K562 (cell line): ENCODE data around the gene CASD1. TPM values are rescaled to one million over a fixed set of nuclear protein-coding genes. Genes with fewer than 3 reads are reported as not detected.

Experiments used
- ATAC-seq: fragments of 200-7000 bp; cut with Tn5 transposase; 3 replicates; pipeline ENCODE4 v1.9.1; 2020; ENCODE audit warnings: moderate library complexity
- BruUV-seq: library from RNA; stranded (reverse); fragments of 400-500 nt; replicated peaks from 2 replicates; lab custom pipeline; 2021; lab: Mats Ljungman, UMichigan
- CTCF ChIA-PET: fragments of 300-600 bp; formaldehyde crosslinking; extraction: SDS; loops from one replicate; lab custom pipeline; 2021; ENCODE audit warnings: low intra/inter-chr PET ratio; lab: Yijun Ruan, JAX
- POLR2A ChIA-PET: fragments of 300-600, 350-650 bp; sonication (Branson Sonifier 250); formaldehyde crosslinking; extraction: SDS; loops from one replicate; lab custom pipeline; 2021; ENCODE audit warnings: antibody characterized with exemption, inconsistent platforms; lab: Yijun Ruan, JAX
- DNase-seq, 4 experiments: peaks; one replicate each; pipeline versions ENCODE4 v3.0.0 to v3.0.0-alpha.2; 2011 to 2018; ENCODE audit warnings: low spot score in 3 of 4, mixed read lengths in 3 of 4; ENCODE audit errors: extremely low read depth in 1 of 4
- FAIRE-seq: peaks from 2 replicates; lab custom pipeline; 2011; peaks lifted over from hg19 to GRCh38; lab: Jason Lieb, UNC
- H2AFZ ChIP-seq: 2 replicates; pipeline ENCODE4 v1.6.0; 2011; ENCODE audit warnings: low read depth, low read length, control low read depth, inconsistent platforms
- H3K27ac ChIP-seq: fragments of 200-600 bp; 3 replicates; pipeline ENCODE4 v1.8.0; 2011; ENCODE audit warnings: low read depth, mild to moderate bottlenecking, control low read depth, inconsistent platforms, low read length, moderate library complexity, mixed read lengths; ENCODE audit errors: extremely low read depth
- H3K27me3 ChIP-seq, 2 experiments: fragments of 300-600 bp in 1 of 2; 2 replicates in 1 of 2; 3 replicates in 1 of 2; pipeline versions ENCODE4 v1.6.0 to v1.8.0; 2011; ENCODE audit warnings: inconsistent platforms in 2 of 2, low read length in 2 of 2, mild to moderate bottlenecking in 1 of 2, mixed read lengths in 1 of 2, moderate library complexity in 1 of 2; ENCODE audit not compliant: control insufficient read depth in 2 of 2, insufficient read depth in 2 of 2
- H3K36me3 ChIP-seq: fragments of 300-600 bp; 3 replicates; pipeline ENCODE4 v1.8.0; 2011; ENCODE audit warnings: mild to moderate bottlenecking, low read length, inconsistent platforms; ENCODE audit not compliant: control insufficient read depth, insufficient read depth
- H3K4me1 ChIP-seq, 2 experiments: fragments of 200-600 bp in 1 of 2; replicated peaks in 1 of 2; 2 replicates in 1 of 2; 3 replicates in 1 of 2; pipeline versions ENCODE4 v1.5.1 to v1.8.0; 2011; ENCODE audit warnings: inconsistent platforms in 2 of 2, low read length in 2 of 2, mild to moderate bottlenecking in 1 of 2, mixed read lengths in 1 of 2, moderate library complexity in 1 of 2; ENCODE audit not compliant: control insufficient read depth in 2 of 2, insufficient read depth in 2 of 2
- H3K4me2 ChIP-seq: 2 replicates; pipeline ENCODE4 v1.6.1; 2011; ENCODE audit warnings: low read length, control low read depth, inconsistent platforms, mixed read lengths; ENCODE audit not compliant: insufficient read depth
- H3K4me3 ChIP-seq: fragments of 200-600 bp; sonication (generic), shearing (Covaris generic); 2 replicates; pipeline ENCODE4 v1.5.1; 2016; ENCODE audit warnings: control low read depth, inconsistent platforms
- H3K79me2 ChIP-seq: fragments of 200-600 bp; 3 replicates; pipeline ENCODE4 v1.8.0; 2011; ENCODE audit warnings: low read length, inconsistent platforms; ENCODE audit not compliant: control insufficient read depth, insufficient read depth
- H3K9ac ChIP-seq, 2 experiments: 2 replicates each; pipeline versions ENCODE4 v1.6.0 to v1.6.1; 2011; ENCODE audit warnings: low read depth in 2 of 2, low read length in 2 of 2, control low read depth in 1 of 2, inconsistent platforms in 1 of 2, mild to moderate bottlenecking in 1 of 2, mixed read lengths in 1 of 2; ENCODE audit not compliant: insufficient read depth in 1 of 2
- H3K9me1 ChIP-seq: one replicate; pipeline ENCODE4 v1.6.0; 2011; ENCODE audit warnings: inconsistent platforms, mild to moderate bottlenecking, low read length, moderate library complexity; ENCODE audit not compliant: control insufficient read depth, insufficient read depth
- H3K9me3 ChIP-seq: replicated peaks from 2 replicates; pipeline ENCODE4 v1.5.1; 2011; ENCODE audit warnings: low read depth, low read length, inconsistent platforms; ENCODE audit not compliant: control insufficient read depth, insufficient read depth
- H4K20me1 ChIP-seq: replicated peaks from 2 replicates; pipeline ENCODE4 v1.6.1; 2011; ENCODE audit warnings: low read length, inconsistent platforms, mixed read lengths; ENCODE audit not compliant: control insufficient read depth, insufficient read depth
- CHCHD3 ChIP-seq: fragments of 250-450 bp; sonication (Bioruptor Pico); IDR thresholded peaks from 2 replicates; pipeline ENCODE4 v2.1.2; 2022; ENCODE audit warnings: mild to moderate bottlenecking
- ELF1 ChIP-seq: fragments of 200-800 bp; sonication (Bioruptor generic); IDR thresholded peaks from 2 replicates; pipeline ENCODE4 v1.6.1; 2016; ENCODE audit warnings: missing genetic modification characterization, missing compliant biosample characterization
- NRF1 ChIP-seq, 2 experiments: fragments of 450-650 bp; IDR thresholded peaks in 1 of 2; conservative IDR thresholded peaks in 1 of 2; 2 replicates each; pipeline ENCODE4 v1.6.1; 2014; ENCODE audit warnings: mild to moderate bottlenecking in 2 of 2
- SETDB1 ChIP-seq: IDR thresholded peaks from one replicate; pipeline ENCODE4 v1.6.1; 2012; ENCODE audit warnings: low read length, control low read depth, inconsistent platforms
- SMARCC2 ChIP-seq: fragments of 450-650 bp; IDR thresholded peaks from 2 replicates; pipeline ENCODE4 v1.6.1; 2017; ENCODE audit warnings: antibody characterized with exemption, moderate library complexity, mild to moderate bottlenecking, low read depth
- ZBTB8A ChIP-seq: fragments of 450-650 bp; IDR thresholded peaks from 2 replicates; pipeline ENCODE4 v1.6.1; 2018; ENCODE audit warnings: mild to moderate bottlenecking, moderate library complexity; ENCODE audit not compliant: partially characterized antibody
- ZNF644 ChIP-seq: fragments of 200-800 bp; sonication (Bioruptor generic); IDR thresholded peaks from 2 replicates; pipeline ENCODE4 v1.6.1; 2016; ENCODE audit warnings: low read depth, missing genetic modification characterization, missing compliant biosample characterization
- WGBS: fragments of 100-300 bp; shearing (Covaris generic); methylation state at CpG from one replicate; pipeline ENCODE4 v1.1.6; 2016; ENCODE audit warnings: low coverage, mixed read lengths; ENCODE audit not compliant: insufficient coverage; ENCODE audit errors: missing lambda C conversion rate; 5-methylcytosine and 5-hydroxymethylcytosine counted together
- in situ Hi-C: fragments of 300-500 bp; cut with MboI; formaldehyde crosslinking; loops from 4 replicates; pipeline ENCODE4 v1.15.0; 2018; ENCODE audit warnings: inconsistent platforms, mixed read lengths
- intact Hi-C: fragments of 100-400 bp; cut with micrococcal nuclease; formaldehyde crosslinking; loops from 2 replicates; pipeline ENCODE4 v1.14.2; 2022
- polyA plus RNA-seq, 8 experiments: library from polyadenylated mRNA; depleted of rRNA in 4 of 8; stranded (reverse) in 5 of 8; unstranded in 3 of 8; fragments of >200 nt; fragmentation: Nextera tagmentation in 2 of 8; fragmentation: Illumina TruSeq in 1 of 8; extraction: Ambion mirVana in 2 of 8; extraction: Trizol in 1 of 8; gene quantifications; 2 replicates each; pipeline versions ENCODE4 v1.2.1 to v1.2.3, GENCODE V29; 2011 to 2014; ENCODE audit warnings: inconsistent platforms in 1 of 8, missing spikeins in 1 of 8
- total RNA-seq, 7 experiments: library from RNA; depleted of rRNA in 6 of 7; stranded (reverse); fragments of >200 nt in 6 of 7; fragmentation: Illumina TruSeq in 2 of 7; extraction: Trizol in 2 of 7; gene quantifications; 2 replicates each; pipeline versions ENCODE4 v1.2.1 to v1.2.3, GENCODE V29; 2011 to 2021; ENCODE audit warnings: low replicate concordance in 1 of 7
- TF ChIP-seq, protein P1 (sequence below): fragments of 450-650 bp; IDR thresholded peaks from 2 replicates; pipeline ENCODE4 v1.6.1; 2017; ENCODE audit warnings: antibody characterized with exemption, mild to moderate bottlenecking

CASD1 gene
- total and polyA plus RNA-seq, 9 of the 15 experiments (the other 6 are each of a cell fraction or from before 2014, with no cell fraction given): 1.2 to 8.2 (median 4.8) TPM

GRCh38 chr7:94530109-94530508 lies 20.5 kb downstream of the CASD1 start:
- CTCF ChIA-PET: no interaction called here
- Histone ChIP-seq H3K36me3 (no peaks in the 10 kb centered on the region; the same call in 2 of the 3 replicates), H3K79me2 (no peaks in the 10 kb centered on the region), H3K4me3 (no peak overlapping the region)
- TF ChIP-seq ZNF644 (tag) (no peak), ZBTB8A (no peak), CHCHD3 (CRISPR knock-in tag) (no peak), SETDB1 (no peak), ELF1 (tag) (no peak), SMARCC2 (no peak), NRF1 (conservative IDR thresholded peaks at IDR 0.05 in 1 of 2, IDR thresholded peaks at IDR 0.05 in 1 of 2) (no peak)
- TF ChIP-seq, protein P1, sequence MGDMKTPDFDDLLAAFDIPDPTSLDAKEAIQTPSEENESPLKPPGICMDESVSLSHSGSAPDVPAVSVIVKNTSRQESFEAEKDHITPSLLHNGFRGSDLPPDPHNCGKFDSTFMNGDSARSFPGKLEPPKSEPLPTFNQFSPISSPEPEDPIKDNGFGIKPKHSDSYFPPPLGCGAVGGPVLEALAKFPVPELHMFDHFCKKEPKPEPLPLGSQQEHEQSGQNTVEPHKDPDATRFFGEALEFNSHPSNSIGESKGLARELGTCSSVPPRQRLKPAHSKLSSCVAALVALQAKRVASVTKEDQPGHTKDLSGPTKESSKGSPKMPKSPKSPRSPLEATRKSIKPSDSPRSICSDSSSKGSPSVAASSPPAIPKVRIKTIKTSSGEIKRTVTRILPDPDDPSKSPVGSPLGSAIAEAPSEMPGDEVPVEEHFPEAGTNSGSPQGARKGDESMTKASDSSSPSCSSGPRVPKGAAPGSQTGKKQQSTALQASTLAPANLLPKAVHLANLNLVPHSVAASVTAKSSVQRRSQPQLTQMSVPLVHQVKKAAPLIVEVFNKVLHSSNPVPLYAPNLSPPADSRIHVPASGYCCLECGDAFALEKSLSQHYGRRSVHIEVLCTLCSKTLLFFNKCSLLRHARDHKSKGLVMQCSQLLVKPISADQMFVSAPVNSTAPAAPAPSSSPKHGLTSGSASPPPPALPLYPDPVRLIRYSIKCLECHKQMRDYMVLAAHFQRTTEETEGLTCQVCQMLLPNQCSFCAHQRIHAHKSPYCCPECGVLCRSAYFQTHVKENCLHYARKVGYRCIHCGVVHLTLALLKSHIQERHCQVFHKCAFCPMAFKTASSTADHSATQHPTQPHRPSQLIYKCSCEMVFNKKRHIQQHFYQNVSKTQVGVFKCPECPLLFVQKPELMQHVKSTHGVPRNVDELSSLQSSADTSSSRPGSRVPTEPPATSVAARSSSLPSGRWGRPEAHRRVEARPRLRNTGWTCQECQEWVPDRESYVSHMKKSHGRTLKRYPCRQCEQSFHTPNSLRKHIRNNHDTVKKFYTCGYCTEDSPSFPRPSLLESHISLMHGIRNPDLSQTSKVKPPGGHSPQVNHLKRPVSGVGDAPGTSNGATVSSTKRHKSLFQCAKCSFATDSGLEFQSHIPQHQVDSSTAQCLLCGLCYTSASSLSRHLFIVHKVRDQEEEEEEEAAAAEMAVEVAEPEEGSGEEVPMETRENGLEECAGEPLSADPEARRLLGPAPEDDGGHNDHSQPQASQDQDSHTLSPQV: no peak
- TF ChIP-seq, all 486 proteins: peak for 0
- in situ Hi-C loops: no loop called here
- no peak overlapping the region for H3K27ac ChIP-seq
- H3K4me1 ChIP-seq: no peaks in the 10 kb centered on the region
- BruUV-seq: no TSS peak
- no peak overlapping the region for H3K4me2 ChIP-seq
- H4K20me1 ChIP-seq: no peaks in the 10 kb centered on the region
- POLR2A ChIA-PET: interaction anchor here (0.8 kb wide), 1 partner anchor 10 kb away, joined by 4 read pairs; no protein-coding TSS in a partner anchor
- no peak overlapping the region for H2AFZ ChIP-seq
- intact Hi-C loops: no loop called here
- DNase-seq (no peak), FAIRE-seq (no peak), ATAC-seq (no peak)
- 29% methylated on average over 3 of the region's 3 CpGs for WGBS
- no peak overlapping the region for H3K9ac ChIP-seq
- H3K9me3 ChIP-seq: no peaks in the 10 kb centered on the region
- no peaks in the 10 kb centered on the region for H3K27me3 ChIP-seq
- no peaks in the 10 kb centered on the region for H3K9me1 ChIP-seq
